ENCODE results near the gene PPM1H.

DNA sequence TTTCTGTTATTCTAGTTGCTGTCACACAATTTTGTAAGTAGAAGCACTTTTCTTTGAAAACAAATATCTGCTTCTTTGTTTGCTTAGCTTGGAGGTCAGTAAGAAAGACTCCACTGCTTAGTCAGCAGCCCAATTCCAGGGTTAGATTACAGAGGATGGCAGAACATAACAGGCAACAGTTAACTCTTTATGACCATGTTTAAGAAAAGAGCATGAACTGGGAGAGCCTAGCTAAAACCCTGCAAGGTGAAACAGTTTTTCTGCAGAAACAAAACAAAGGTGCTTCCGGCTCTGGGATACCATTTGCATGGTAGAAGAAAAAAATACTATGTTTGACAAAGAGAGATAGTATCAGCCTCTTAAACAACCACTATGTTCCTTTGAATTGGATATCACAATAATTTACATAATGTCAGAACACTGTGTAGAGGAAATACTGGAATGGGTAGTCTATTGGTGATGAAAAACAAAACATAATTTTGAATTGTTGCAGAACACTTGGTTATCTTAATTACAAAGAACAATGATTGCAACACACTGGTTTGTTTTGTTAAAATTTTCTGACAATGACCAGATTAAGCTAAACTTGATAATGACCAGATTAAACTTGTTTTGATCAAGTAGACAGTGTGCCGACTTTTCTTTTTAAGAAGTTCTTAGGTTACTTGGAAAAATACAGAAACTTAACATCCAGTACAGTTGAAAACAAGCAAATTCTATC, 22.4 kb upstream of the PPM1H start:
- TF ChIP-seq, protein P1, sequence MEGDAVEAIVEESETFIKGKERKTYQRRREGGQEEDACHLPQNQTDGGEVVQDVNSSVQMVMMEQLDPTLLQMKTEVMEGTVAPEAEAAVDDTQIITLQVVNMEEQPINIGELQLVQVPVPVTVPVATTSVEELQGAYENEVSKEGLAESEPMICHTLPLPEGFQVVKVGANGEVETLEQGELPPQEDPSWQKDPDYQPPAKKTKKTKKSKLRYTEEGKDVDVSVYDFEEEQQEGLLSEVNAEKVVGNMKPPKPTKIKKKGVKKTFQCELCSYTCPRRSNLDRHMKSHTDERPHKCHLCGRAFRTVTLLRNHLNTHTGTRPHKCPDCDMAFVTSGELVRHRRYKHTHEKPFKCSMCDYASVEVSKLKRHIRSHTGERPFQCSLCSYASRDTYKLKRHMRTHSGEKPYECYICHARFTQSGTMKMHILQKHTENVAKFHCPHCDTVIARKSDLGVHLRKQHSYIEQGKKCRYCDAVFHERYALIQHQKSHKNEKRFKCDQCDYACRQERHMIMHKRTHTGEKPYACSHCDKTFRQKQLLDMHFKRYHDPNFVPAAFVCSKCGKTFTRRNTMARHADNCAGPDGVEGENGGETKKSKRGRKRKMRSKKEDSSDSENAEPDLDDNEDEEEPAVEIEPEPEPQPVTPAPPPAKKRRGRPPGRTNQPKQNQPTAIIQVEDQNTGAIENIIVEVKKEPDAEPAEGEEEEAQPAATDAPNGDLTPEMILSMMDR (IDR thresholded peaks at IDR 0.05), result no peak
- TF ChIP-seq POLR2AphosphoS5 (IDR thresholded peaks at IDR 0.05) (no peak), POLR2A (IDR thresholded peaks at IDR 0.05) (no peak), EP300 (IDR thresholded peaks at IDR 0.05) (no peak)

All from stomach (tissue), 4 donors.